ENCODE measurements around the gene EDNRB.

GRCh38 chr13:77919246-77919920 is 752 bp upstream of the EDNRB start:
- TF ChIP-seq POLR2A (IDR thresholded peaks at IDR 0.05) (no peak), CTCF (IDR thresholded peaks at IDR 0.05) (no peak)
